Neural progenitor cell (in vitro differentiated cells): ENCODE measurements around the gene STPG3. TPM values are rescaled to one million over a fixed set of nuclear protein-coding genes. Genes with fewer than 3 reads are reported as not detected.

Experiments
- DNase-seq: peaks from one replicate; pipeline ENCODE4 v3.0.0-alpha.2; 2016; ENCODE audit warnings: low spot score
- H2AFZ ChIP-seq: fragments of 200-600 bp; sonication (generic); replicated peaks from 2 replicates; pipeline ENCODE4 v1.6.1; 2016; ENCODE audit warnings: antibody characterized with exemption
- H3F3A ChIP-seq: fragments of 200-600 bp; sonication (generic); 2 replicates; pipeline ENCODE4 v1.6.1; 2016; ENCODE audit warnings: antibody characterized with exemption, low read depth
- H3K27ac ChIP-seq: fragments of 200-600 bp; sonication (generic); 2 replicates; pipeline ENCODE4 v1.5.1; 2016; ENCODE audit warnings: mild to moderate bottlenecking
- H3K27me3 ChIP-seq: fragments of 200-600 bp; sonication (generic); 2 replicates; pipeline ENCODE4 v1.6.1; 2016; ENCODE audit warnings: mild to moderate bottlenecking, moderate library complexity
- H3K36me3 ChIP-seq: fragments of 200-600 bp; sonication (generic); 2 replicates; pipeline ENCODE4 v1.5.1; 2016
- H3K4me1 ChIP-seq: fragments of 200-600 bp; sonication (generic); 2 replicates; pipeline ENCODE4 v1.6.1; 2016; ENCODE audit warnings: mixed run types
- H3K4me2 ChIP-seq: fragments of 200-600 bp; sonication (generic); 2 replicates; pipeline ENCODE4 v1.6.1; 2016
- H3K4me3 ChIP-seq: fragments of 200-600 bp; sonication (generic); 2 replicates; pipeline ENCODE4 v1.5.1; 2016
- H3K79me2 ChIP-seq: fragments of 200-600 bp; sonication (generic); 2 replicates; pipeline ENCODE4 v1.6.1; 2016; ENCODE audit warnings: low read depth
- H3K9ac ChIP-seq: fragments of 200-600 bp; sonication (generic); 2 replicates; pipeline ENCODE4 v1.6.1; 2016
- H3K9me3 ChIP-seq: fragments of 200-600 bp; sonication (generic); 2 replicates; pipeline ENCODE4 v1.5.1; 2016; ENCODE audit warnings: low read depth
- H4K20me1 ChIP-seq: fragments of 200-600 bp; sonication (generic); 2 replicates; pipeline ENCODE4 v1.6.1; 2016; ENCODE audit warnings: low read depth
- H3K27ac Mint-ChIP-seq: 3 replicates; pipeline ENCODE4 v1.8.0; 2021; ENCODE audit warnings: mixed read lengths
- H3K27me3 Mint-ChIP-seq: 2 replicates; pipeline ENCODE4 v1.8.0; 2022; ENCODE audit warnings: low read depth, mild to moderate bottlenecking, inconsistent platforms, moderate library complexity, mixed read lengths; ENCODE audit not compliant: insufficient read depth
- H3K36me3 Mint-ChIP-seq: 3 replicates; pipeline ENCODE4 v1.8.0; 2021; ENCODE audit warnings: mixed read lengths
- H3K4me1 Mint-ChIP-seq: 3 replicates; pipeline ENCODE4 v1.8.0; 2021; ENCODE audit warnings: mixed read lengths
- H3K4me3 Mint-ChIP-seq: 3 replicates; pipeline ENCODE4 v1.8.0; 2021; ENCODE audit warnings: mild to moderate bottlenecking, moderate library complexity, mixed read lengths
- H3K9me3 Mint-ChIP-seq: 3 replicates; pipeline ENCODE4 v1.8.0; 2020; ENCODE audit warnings: mixed read lengths
- EZH2 ChIP-seq: fragments of 200-600 bp; sonication (generic); IDR thresholded peaks from 2 replicates; pipeline ENCODE4 v1.6.1; 2017; ENCODE audit warnings: antibody characterized with exemption, mild to moderate bottlenecking, moderate library complexity
- EZH2phosphoT487 ChIP-seq: fragments of 200-600 bp; sonication (generic); IDR thresholded peaks from 2 replicates; pipeline ENCODE4 v1.6.1; 2017; ENCODE audit warnings: antibody characterized with exemption
- total RNA-seq: library from RNA; depleted of rRNA; stranded (reverse); fragments of >200 nt; gene quantifications from 2 replicates; pipeline ENCODE4 v1.2.3, GENCODE V29; 2015; ENCODE audit warnings: low replicate concordance
- TF ChIP-seq, protein P1 (sequence below): fragments of 200-600 bp; sonication (generic); IDR thresholded peaks from 2 replicates; pipeline ENCODE4 v1.5.1; 2017; ENCODE audit warnings: antibody characterized with exemption, mild to moderate bottlenecking

Gene STPG3
- total RNA-seq, 1 donor from 2014 or later: not detected

DNA sequence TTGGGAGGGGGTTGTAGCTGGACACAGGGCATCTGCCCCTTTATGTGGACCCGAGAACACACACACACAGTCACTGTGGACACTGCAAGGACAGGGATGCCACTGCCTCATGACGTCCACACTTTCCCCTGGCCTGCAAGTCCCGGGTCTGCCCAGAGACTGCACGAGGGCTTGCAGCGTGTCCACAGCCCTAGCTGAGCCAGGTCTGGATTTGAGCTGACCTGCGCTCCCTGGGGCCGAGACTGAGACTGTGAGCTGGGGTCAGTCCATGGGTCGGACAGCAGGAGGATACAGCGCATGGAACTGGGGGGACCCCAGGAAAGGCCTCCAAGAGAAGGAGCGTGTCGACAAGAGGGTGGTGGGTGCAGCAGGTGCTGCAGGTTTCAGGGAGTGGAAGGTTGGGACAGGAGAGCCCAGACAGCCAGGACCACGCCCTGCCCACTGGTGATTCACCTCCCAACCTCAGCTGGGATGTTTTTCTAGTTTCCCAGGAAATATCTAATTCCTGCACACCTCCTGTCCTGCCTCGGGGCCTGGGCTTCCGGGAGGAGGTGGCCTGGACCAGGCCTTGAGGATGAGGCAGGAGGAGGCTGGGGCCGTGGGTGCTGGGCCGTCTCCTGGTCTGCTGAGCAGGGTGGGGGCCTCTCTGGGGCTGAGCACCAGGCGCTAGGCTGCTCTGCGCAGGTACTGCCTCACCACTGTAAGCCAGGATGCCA is 24.6 kb upstream of the STPG3 start:
- Histone ChIP-seq H3K9me3 (no peaks in the 10 kb centered on the region), H3K27ac (no peak overlapping the region), H4K20me1 (no peaks in the 10 kb centered on the region), H3K4me3 (no peak overlapping the region), H3F3A (peaks cover 12% of the 10 kb centered on the region), H2AFZ (no peak overlapping the region), H3K9ac (no peak overlapping the region), H3K4me2 (no peak overlapping the region), H3K4me1 (peaks cover 11% of the 10 kb centered on the region), H3K27me3 (peaks cover 15% of the 10 kb centered on the region), H3K36me3 (no peaks in the 10 kb centered on the region), H3K79me2 (no peaks in the 10 kb centered on the region)
- TF ChIP-seq, protein P1, sequence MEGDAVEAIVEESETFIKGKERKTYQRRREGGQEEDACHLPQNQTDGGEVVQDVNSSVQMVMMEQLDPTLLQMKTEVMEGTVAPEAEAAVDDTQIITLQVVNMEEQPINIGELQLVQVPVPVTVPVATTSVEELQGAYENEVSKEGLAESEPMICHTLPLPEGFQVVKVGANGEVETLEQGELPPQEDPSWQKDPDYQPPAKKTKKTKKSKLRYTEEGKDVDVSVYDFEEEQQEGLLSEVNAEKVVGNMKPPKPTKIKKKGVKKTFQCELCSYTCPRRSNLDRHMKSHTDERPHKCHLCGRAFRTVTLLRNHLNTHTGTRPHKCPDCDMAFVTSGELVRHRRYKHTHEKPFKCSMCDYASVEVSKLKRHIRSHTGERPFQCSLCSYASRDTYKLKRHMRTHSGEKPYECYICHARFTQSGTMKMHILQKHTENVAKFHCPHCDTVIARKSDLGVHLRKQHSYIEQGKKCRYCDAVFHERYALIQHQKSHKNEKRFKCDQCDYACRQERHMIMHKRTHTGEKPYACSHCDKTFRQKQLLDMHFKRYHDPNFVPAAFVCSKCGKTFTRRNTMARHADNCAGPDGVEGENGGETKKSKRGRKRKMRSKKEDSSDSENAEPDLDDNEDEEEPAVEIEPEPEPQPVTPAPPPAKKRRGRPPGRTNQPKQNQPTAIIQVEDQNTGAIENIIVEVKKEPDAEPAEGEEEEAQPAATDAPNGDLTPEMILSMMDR: no peak
- no peak for TF ChIP-seq EZH2phosphoT487
- TF ChIP-seq EZH2: no peak
- H3K36me3 Mint-ChIP-seq: no peaks in the 10 kb centered on the region
- H3K4me3 Mint-ChIP-seq: peak overlapping the region; percentile 55
- H3K27ac Mint-ChIP-seq: no peak overlapping the region
- peaks cover 3% of the 10 kb centered on the region for H3K4me1 Mint-ChIP-seq
- peaks cover 6% of the 10 kb centered on the region for H3K27me3 Mint-ChIP-seq
- H3K9me3 Mint-ChIP-seq: no peaks in the 10 kb centered on the region
- DNase-seq: no peak

- Histone ChIP-seq H4K20me1 (no peaks in the 10 kb centered on the region), H3K27me3 (peaks cover 10% of the 10 kb centered on the region), H3K9me3 (no peaks in the 10 kb centered on the region), H2AFZ (no peak within 1 kb of the TSS), H3K79me2 (no peaks in the 10 kb centered on the region), H3F3A (peaks cover 12% of the 10 kb centered on the region), H3K27ac (no peak within 1 kb of the TSS), H3K4me2 (no peak within 1 kb of the TSS), H3K4me1 (peaks cover 9% of the 10 kb centered on the region), H3K36me3 (no peaks in the 10 kb centered on the region), H3K4me3 (no peak within 1 kb of the TSS), H3K9ac (no peak within 1 kb of the TSS)
- H3K4me3 Mint-ChIP-seq: peak within 1 kb of the TSS; percentile 55
- H3K36me3 Mint-ChIP-seq: no peaks in the 10 kb centered on the region
- peaks cover 3% of the 10 kb centered on the region for H3K4me1 Mint-ChIP-seq
- H3K27me3 Mint-ChIP-seq: peaks cover 6% of the 10 kb centered on the region
- no peak within 1 kb of the TSS for H3K27ac Mint-ChIP-seq
- H3K9me3 Mint-ChIP-seq: no peaks in the 10 kb centered on the region
- TF ChIP-seq EZH2: no peak
- TF ChIP-seq, protein P1: peak; percentile 91
- peak; percentile 93 for DNase-seq
These were observed 23.8 kb upstream of the STPG3 start, which contains the start of gene RNF224 for GRCh38 chr9:137227054-137227852. RNF224 (plus strand) TSS chr9:137227502; CDS start chr9:137228336, 834 bp downstream.

GRCh38 chr9:137227853-137228505 is 23.1 kb upstream of the STPG3 start:
- H3K4me1 ChIP-seq: peaks cover 1% of the 10 kb centered on the region

More at GRCh38 chr9:137227853-137228505, 23.1 kb upstream of the STPG3 start:
- Mint-ChIP-seq H3K36me3 (no peaks in the 10 kb centered on the region), H3K27me3 (peaks cover 6% of the 10 kb centered on the region), H3K9me3 (no peaks in the 10 kb centered on the region), H3K27ac (no peak overlapping the region), H3K4me1 (peaks cover 3% of the 10 kb centered on the region), H3K4me3 (no peak overlapping the region)
- no peak overlapping the region for H3K9ac ChIP-seq
- no peaks in the 10 kb centered on the region for H3K79me2 ChIP-seq
- peaks cover 5% of the 10 kb centered on the region for H3F3A ChIP-seq
- H3K4me2 ChIP-seq: no peak overlapping the region
- no peak for DNase-seq
- H4K20me1 ChIP-seq: no peaks in the 10 kb centered on the region
- H3K9me3 ChIP-seq: no peaks in the 10 kb centered on the region
- no peaks in the 10 kb centered on the region for H3K36me3 ChIP-seq
- H3K27ac ChIP-seq: no peak overlapping the region
- TF ChIP-seq, protein P1: no peak
- TF ChIP-seq EZH2 (no peak), EZH2phosphoT487 (no peak)
- no peak overlapping the region for H2AFZ ChIP-seq
- peaks cover 2% of the 10 kb centered on the region for H3K27me3 ChIP-seq
- no peak overlapping the region for H3K4me3 ChIP-seq
